Fibroblast of skin of back (primary cell): ENCODE results near the gene ZMYND15.

Experiments
- DNase-seq: peaks from one replicate; pipeline ENCODE4 v3.0.0-alpha.2; 2013

Gene ZMYND15

DNA sequence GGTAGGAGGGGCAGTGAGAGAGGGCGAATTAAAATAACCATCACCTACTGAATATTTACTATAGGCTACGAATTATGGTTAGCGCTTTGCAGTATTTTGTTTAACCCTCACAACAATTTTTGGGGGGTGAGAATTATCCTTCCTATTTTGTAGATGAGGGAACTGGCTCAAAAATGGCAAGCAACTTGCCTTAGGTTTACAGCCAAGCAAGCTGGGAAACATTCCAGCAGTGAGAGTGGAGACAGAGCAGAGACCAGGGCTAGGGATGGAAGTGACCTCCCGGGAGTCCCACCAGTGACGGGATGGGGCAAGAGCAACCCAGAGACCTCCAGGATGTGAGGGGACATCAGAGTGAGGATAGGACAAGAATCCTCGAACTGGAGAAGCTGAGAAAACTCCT is 46.9 kb downstream of the ZMYND15 start:
- no peak for DNase-seq

DNA sequence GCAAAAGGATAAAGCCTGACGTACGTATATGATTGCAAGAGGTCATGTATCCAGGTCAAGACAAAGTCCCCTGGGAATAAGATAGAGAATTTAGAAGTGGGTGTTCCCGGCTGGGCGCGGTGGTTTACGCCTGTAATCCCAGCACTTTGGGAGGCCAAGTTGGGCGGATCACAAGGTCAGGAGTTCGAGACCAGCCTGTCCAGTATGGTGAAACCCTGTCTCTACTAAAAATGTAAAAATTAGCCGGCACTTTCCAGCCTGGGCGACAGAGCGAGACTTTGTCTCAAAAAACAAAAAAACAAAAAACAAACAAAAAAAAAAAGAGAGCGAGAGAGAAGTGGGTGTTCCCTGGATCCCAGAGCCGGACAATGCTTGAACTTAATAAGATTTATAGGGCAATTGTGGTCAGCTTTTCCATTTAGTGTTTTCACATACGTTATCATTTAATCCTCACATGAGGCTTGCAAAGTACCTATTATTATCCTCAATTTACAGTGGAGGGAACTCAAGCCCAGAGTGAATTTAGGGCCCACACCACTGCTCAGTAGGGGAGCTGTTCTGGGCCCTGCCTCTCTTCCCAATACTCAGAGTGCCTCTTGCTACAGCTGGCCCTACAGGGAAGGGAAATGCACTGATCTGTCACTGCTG is 48.6 kb downstream of the ZMYND15 start:
- DNase-seq, result no peak

GRCh38 chr17:4788807-4789700 is 49.4 kb downstream of the ZMYND15 start, which contains the start of gene GLTPD2:
GLTPD2 (plus strand) TSS chr17:4788964; CDS start chr17:4789012, 48 bp downstream.
- DNase-seq, result no peak

DNA sequence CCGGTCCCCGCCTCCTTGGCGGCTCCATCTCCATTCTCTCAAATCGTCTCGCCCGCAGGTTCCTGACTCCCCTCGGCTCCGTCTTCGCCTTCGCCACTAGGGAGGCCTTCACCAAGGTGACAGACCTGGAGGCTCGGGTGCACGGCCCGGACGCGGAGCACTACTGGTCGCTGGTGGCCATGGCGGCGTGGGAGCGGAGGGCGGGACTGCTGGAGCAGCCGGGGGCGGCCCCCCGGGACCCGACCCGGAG is 50.0 kb downstream of the ZMYND15 start:
- DNase-seq, result no peak

DNA sequence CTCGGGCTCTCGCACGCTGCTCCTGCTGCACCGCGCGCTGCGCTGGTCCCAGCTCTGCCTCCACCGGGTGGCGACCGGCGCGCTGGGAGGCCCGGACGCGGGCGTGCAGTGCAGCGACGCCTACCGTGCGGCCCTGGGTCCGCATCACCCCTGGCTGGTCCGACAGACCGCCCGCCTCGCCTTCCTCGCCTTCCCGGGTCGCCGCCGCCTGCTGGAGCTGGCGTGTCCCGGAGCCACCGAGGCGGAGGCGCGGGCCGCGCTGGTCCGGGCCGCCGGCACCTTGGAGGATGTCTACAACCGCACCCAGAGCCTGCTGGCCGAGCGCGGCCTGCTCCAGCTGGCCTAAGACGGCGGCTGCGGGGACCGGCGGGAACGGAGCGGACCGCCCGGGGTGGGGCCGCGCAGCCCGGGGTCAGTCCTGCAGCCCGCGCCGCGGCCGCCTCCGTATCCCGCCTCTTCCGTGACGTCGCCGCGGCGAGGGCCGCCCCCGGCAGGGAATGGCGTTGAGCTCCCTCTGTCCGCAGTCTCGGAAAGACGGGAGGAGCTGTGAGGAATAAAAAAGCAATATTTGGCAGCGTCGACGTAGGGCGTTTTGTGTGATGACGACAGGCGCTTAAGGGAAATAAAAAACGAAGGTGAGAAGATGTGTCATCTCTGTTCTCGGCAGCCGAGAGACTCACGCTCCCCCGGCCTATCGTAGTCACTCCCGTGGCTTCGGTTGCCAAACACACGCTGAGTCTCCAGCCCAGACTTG is 50.5 kb downstream of the ZMYND15 start:
- peak; percentile 88 for DNase-seq

DNA sequence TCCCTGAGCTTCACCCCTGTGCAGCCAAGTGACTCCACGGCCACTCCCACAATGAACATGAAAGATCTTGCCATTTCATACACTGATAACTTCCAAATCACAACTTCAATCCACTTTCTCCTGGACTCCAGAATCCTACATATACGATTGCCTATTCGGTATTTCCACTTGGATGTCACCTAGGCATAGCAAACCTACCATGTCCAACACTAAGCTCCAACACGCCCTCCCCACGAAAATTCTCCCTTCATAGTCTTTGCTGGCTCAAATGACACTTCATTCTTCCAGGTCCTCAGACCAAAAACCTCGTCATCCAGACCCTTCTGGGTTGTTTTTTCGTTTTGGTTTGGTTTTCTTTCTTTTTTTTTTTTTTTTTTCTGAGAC is 51.1 kb downstream of the ZMYND15 start:
- DNase-seq, result no peak

DNA sequence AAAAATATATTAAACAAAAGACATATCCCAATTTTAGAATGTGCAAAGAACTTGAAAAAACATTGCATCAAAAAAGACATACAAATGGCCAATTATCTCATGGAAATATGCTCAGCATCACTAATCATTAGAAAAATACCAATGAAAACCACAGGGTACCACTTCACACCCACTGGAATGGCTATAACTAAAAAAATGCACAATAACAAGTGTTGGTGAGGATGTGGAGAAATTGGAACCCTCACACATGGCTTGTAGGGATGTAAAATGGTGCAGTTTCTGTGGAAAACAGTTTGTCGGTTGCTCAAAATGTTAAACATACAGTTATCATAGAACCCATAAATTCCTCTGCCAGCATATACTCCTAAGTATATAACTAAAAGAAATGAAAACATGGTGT is 55.5 kb downstream of the ZMYND15 start:
- DNase-seq, result no peak
